Tibial artery (tissue), 4 donors: ENCODE results near the gene MICAL3.

Source experiments
- DNase-seq, 2 donors: peaks; one replicate each; pipeline ENCODE4 v3.0.0-alpha.2; 2019
- H3K27ac ChIP-seq, 2 donors: fragments of 200-600 bp; sonication (generic) in 1 of 2; 1 replicate in 1 of 2; 2 replicates in 1 of 2; pipeline ENCODE4 v1.5.1; 2018 to 2019; ENCODE audit warnings: mild to moderate bottlenecking in 1 of 2
- H3K27me3 ChIP-seq, 2 donors: fragments of 200-600 bp; sonication (generic) in 1 of 2; one replicate each; pipeline versions ENCODE4 v1.5.1 to v1.6.0; 2016 to 2019
- H3K36me3 ChIP-seq, 3 donors: fragments of 200-600 bp; sonication (generic) in 2 of 3; one replicate each; pipeline ENCODE4 v1.5.1; 2016 to 2019; ENCODE audit warnings: mild to moderate bottlenecking in 2 of 3
- H3K4me1 ChIP-seq, 4 donors: fragments of 200-600 bp; sonication (generic) in 2 of 4; 1 replicate in 3 of 4; 2 replicates in 1 of 4; pipeline ENCODE4 v1.5.1; 2016 to 2019
- H3K4me3 ChIP-seq, 2 donors: fragments of 200-600 bp; sonication (generic) in 1 of 2; 1 replicate in 1 of 2; 2 replicates in 1 of 2; pipeline ENCODE4 v1.5.1; 2018 to 2019; ENCODE audit warnings: mild to moderate bottlenecking in 2 of 2
- H3K9me3 ChIP-seq, 3 donors: fragments of 200-600 bp; sonication (generic) in 1 of 3; one replicate each; pipeline ENCODE4 v1.5.1; 2016 to 2019
- CTCF ChIP-seq, 2 experiments: fragments of 200-600 bp in 1 of 2; fragments of 450-650 bp in 1 of 2; IDR thresholded peaks; one replicate each; pipeline ENCODE4 v1.5.1; 2017 to 2019; ENCODE audit warnings: antibody characterized with exemption in 2 of 2, mild to moderate bottlenecking in 1 of 2, moderate library complexity in 1 of 2
- intact Hi-C: fragments of 100-400 bp; cut with DNase I; formaldehyde crosslinking; loops from one replicate; pipeline ENCODE4 v1.15.0; 2023; ENCODE audit warnings: low total_unique reads

MICAL3 gene

GRCh38 chr22:17980015-17980590, 44.3 kb downstream of the MICAL3 start:
- Histone ChIP-seq H3K4me1 (peaks cover 4 to 55% (median 25%) of the 10 kb centered on the region in 4 donors), H3K9me3 (no peaks in the 10 kb centered on the region), H3K36me3 (no peaks in the 10 kb centered on the region), H3K27ac (no peak overlapping the region), H3K27me3 (no peaks in the 10 kb centered on the region), H3K4me3 (no peak overlapping the region)
- intact Hi-C loops = no loop called here
- TF ChIP-seq CTCF (IDR thresholded peaks at IDR 0.05) = no peak
- DNase-seq = no peak

- no peak for DNase-seq
- no peaks in the 10 kb centered on the region for H3K9me3 ChIP-seq
- H3K36me3 ChIP-seq = no peaks in the 10 kb centered on the region
- TF ChIP-seq CTCF (IDR thresholded peaks at IDR 0.05) = no peak
- no peaks in the 10 kb centered on the region for H3K27me3 ChIP-seq
- H3K4me1 ChIP-seq = peaks cover 4 to 66% (median 35%) of the 10 kb centered on the region in 4 donors
- no peak overlapping the region for H3K4me3 ChIP-seq
- intact Hi-C loops = no loop called here
- no peak overlapping the region for H3K27ac ChIP-seq
Observed at GRCh38 chr22:17978027-17978426, 46.3 kb downstream of the MICAL3 start.

GRCh38 chr22:17977371-17977770, 47.0 kb downstream of the MICAL3 start:
- Histone ChIP-seq H3K9me3 (no peaks in the 10 kb centered on the region), H3K36me3 (no peaks in the 10 kb centered on the region), H3K27me3 (no peaks in the 10 kb centered on the region), H3K27ac (no peak overlapping the region), H3K4me1 (peaks cover 4 to 67% (median 42%) of the 10 kb centered on the region in 4 donors), H3K4me3 (no peak overlapping the region)
- intact Hi-C loops = no loop called here
- TF ChIP-seq CTCF (IDR thresholded peaks at IDR 0.05) = no peak
- no peak for DNase-seq

- H3K4me3 ChIP-seq = no peak overlapping the region
- no peaks in the 10 kb centered on the region for H3K9me3 ChIP-seq
- no peaks in the 10 kb centered on the region for H3K27me3 ChIP-seq
- H3K36me3 ChIP-seq = no peaks in the 10 kb centered on the region
- peaks cover 4 to 68% (median 51%) of the 10 kb centered on the region in 4 donors for H3K4me1 ChIP-seq
- intact Hi-C loops = no loop called here
- no peak for DNase-seq
- no peak for TF ChIP-seq CTCF (IDR thresholded peaks at IDR 0.05)
- H3K27ac ChIP-seq = peak overlapping the region; percentile 3 to 9
Observed at GRCh38 chr22:17976121-17976520, 48.2 kb downstream of the MICAL3 start.

GRCh38 chr22:17974703-17975372, 49.5 kb downstream of the MICAL3 start:
- no peak for DNase-seq
- H3K27ac ChIP-seq = peak overlapping the region; percentile 3 to 12
- H3K4me1 ChIP-seq = peaks cover 4 to 67% (median 48%) of the 10 kb centered on the region in 4 donors
- H3K9me3 ChIP-seq = no peaks in the 10 kb centered on the region
- intact Hi-C loops = no loop called here
- H3K4me3 ChIP-seq = no peak overlapping the region
- H3K27me3 ChIP-seq = no peaks in the 10 kb centered on the region
- H3K36me3 ChIP-seq = no peaks in the 10 kb centered on the region
- TF ChIP-seq CTCF (IDR thresholded peaks at IDR 0.05) = no peak
